HepG2 (cell line): ENCODE results near the gene GCDH. TPM values are rescaled to one million over a fixed set of nuclear protein-coding genes. Genes with fewer than 3 reads are reported as not detected.

Source experiments
- CBX2 ChIP-seq, 2 experiments: fragments of 200-600 bp in 1 of 2; sonication (generic); formaldehyde crosslinking in 1 of 2; IDR thresholded peaks; 2 replicates each; pipeline versions ENCODE4 v1.7.0 to v1.8.1; 2018 to 2022; ENCODE audit warnings: low read depth in 2 of 2, low read length in 1 of 2, mild to moderate bottlenecking in 1 of 2, missing genetic modification reagents in 1 of 2
- EZH2 ChIP-seq: conservative IDR thresholded peaks from 2 replicates; pipeline ENCODE4 v1.6.1; 2012; ENCODE audit warnings: mild to moderate bottlenecking, low read depth, low read length, moderate library complexity
- KDM2A ChIP-seq: sonication (generic); formaldehyde crosslinking; IDR thresholded peaks from 2 replicates; pipeline ENCODE4 v1.4.0; 2020; ENCODE audit warnings: low read depth, missing genetic modification reagents, borderline replicate concordance
- NCOA1 ChIP-seq: sonication (generic); formaldehyde crosslinking; IDR thresholded peaks from 2 replicates; pipeline ENCODE4 v1.9.0; 2021; ENCODE audit warnings: missing genetic modification reagents
- NCOA2 ChIP-seq: sonication (generic); formaldehyde crosslinking; IDR thresholded peaks from 2 replicates; pipeline ENCODE4 v1.8.0; 2022; ENCODE audit warnings: inconsistent platforms
- RARG ChIP-seq: sonication (generic); formaldehyde crosslinking; IDR thresholded peaks from 2 replicates; pipeline ENCODE4 v1.4.0; 2020; ENCODE audit warnings: low read depth, mild to moderate bottlenecking, missing genetic modification reagents
- ZC3H13 ChIP-seq: sonication (generic); formaldehyde crosslinking; IDR thresholded peaks from 2 replicates; pipeline ENCODE4 v1.8.1; 2023; ENCODE audit warnings: mild to moderate bottlenecking, missing genetic modification reagents, moderate library complexity
- ZNF12 ChIP-seq: sonication (generic); formaldehyde crosslinking; IDR thresholded peaks from 2 replicates; pipeline ENCODE4 v1.5.0; 2020; ENCODE audit warnings: missing genetic modification reagents
- ZNF124 ChIP-seq: sonication (generic); formaldehyde crosslinking; IDR thresholded peaks from 2 replicates; pipeline ENCODE4 v1.4.0; 2020; ENCODE audit warnings: missing genetic modification reagents
- ZNF205 ChIP-seq: IDR thresholded peaks from 2 replicates; pipeline ENCODE4 v1.6.1; 2018; ENCODE audit warnings: missing biosample characterization, missing genetic modification reagents
- ZNF460 ChIP-seq: sonication (generic); formaldehyde crosslinking; IDR thresholded peaks from 2 replicates; pipeline ENCODE4 v1.5.1; 2020; ENCODE audit warnings: missing genetic modification reagents, mild to moderate bottlenecking, borderline replicate concordance
- ZNF614 ChIP-seq: IDR thresholded peaks from 2 replicates; pipeline ENCODE4 v1.6.1; 2018; ENCODE audit warnings: missing biosample characterization, missing genetic modification reagents, inconsistent platforms, borderline replicate concordance
- ZNF629 ChIP-seq: sonication (generic); formaldehyde crosslinking; conservative IDR thresholded peaks from 2 replicates; pipeline ENCODE4 v1.5.0; 2020; ENCODE audit warnings: missing genetic modification reagents
- polyA plus RNA-seq, 8 experiments: library from polyadenylated mRNA; depleted of rRNA in 3 of 8; stranded (reverse) in 7 of 8; unstranded in 1 of 8; fragments of >200 nt; fragmentation: Illumina TruSeq in 4 of 8; extraction: Trizol in 4 of 8; gene quantifications; 2 replicates each; pipeline versions ENCODE4 v1.2.1 to v1.2.3, GENCODE V29; 2011 to 2016; ENCODE audit warnings: low read depth in 4 of 8, missing spikeins in 1 of 8, mixed read lengths in 1 of 8; ENCODE audit not compliant: insufficient read depth in 1 of 8
- total RNA-seq, 5 experiments: library from RNA; depleted of rRNA; stranded (reverse); fragments of >200 nt; fragmentation: Illumina TruSeq; extraction: Trizol; gene quantifications; 2 replicates each; pipeline ENCODE4 v1.2.3, GENCODE V29; 2016; ENCODE audit warnings: low read depth in 1 of 5
- TF ChIP-seq, protein P1 (sequence below): IDR thresholded peaks from 2 replicates; pipeline ENCODE4 v1.6.1; 2012; ENCODE audit warnings: inconsistent platforms
- TF ChIP-seq, protein P2 (sequence below): sonication (generic); formaldehyde crosslinking; conservative IDR thresholded peaks from 2 replicates; pipeline ENCODE4 v1.5.0; 2020; ENCODE audit warnings: missing genetic modification reagents
- TF ChIP-seq, protein P3 (sequence below): IDR thresholded peaks from 2 replicates; pipeline ENCODE4 v1.6.1; 2016; ENCODE audit warnings: control low read depth
- TF ChIP-seq, protein P4 (sequence below): sonication (generic); formaldehyde crosslinking; IDR thresholded peaks from 2 replicates; pipeline ENCODE4; 2020; ENCODE audit warnings: missing genetic modification reagents, mild to moderate bottlenecking, borderline replicate concordance
- TF ChIP-seq, protein P5 (sequence below): IDR thresholded peaks from 2 replicates; pipeline ENCODE4 v1.6.1; 2016; ENCODE audit warnings: low read depth, control low read depth
- TF ChIP-seq, protein P6 (sequence below): sonication (generic); formaldehyde crosslinking; IDR thresholded peaks from 2 replicates; pipeline ENCODE4 v1.5.1; 2020; ENCODE audit warnings: mild to moderate bottlenecking, missing genetic modification reagents, borderline replicate concordance

The GCDH gene
- total and polyA plus RNA-seq, 2 of the 13 experiments (the other 11 are each of a cell fraction or from before 2014, with no cell fraction given): 15.1 to 38.0 TPM

DNA sequence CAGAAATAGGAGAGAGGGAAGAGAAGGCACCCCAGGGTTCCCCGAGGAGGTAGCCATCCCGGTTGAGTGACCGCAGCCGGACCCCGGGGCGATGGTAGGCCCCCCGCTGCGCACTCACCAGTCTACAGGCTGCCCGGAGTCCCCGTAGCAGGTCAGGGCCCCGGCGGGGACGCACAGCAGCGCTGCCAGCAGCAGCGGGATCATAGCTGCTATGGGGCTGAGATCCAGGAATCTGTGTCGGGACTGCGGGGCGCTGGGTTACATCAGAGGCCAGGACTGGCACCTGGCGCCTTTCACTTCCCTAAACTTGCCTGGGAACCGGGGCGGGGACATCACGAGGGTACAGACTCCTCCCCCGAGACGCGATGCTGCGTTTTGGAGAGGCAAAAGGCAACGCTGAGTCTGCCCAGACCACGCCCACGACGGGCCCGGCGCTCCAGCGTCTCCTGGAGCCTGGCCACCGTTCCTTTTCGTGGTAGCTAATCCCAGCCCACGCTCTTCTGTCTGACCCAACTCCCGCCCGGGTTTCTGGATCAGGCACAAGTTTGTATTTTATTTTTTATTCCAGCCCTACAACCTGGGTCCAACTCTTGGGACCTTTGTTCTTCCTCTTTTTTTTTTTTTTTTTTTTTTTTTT, 9.7 kb upstream of the GCDH start, which contains the start of gene DNASE2 (continued):
- TF ChIP-seq CBX2 (IDR thresholded peaks at IDR 0.05; ENCODE audit: low read depth, low read length) (no peak), CBX2 (CRISPR knock-in tag; IDR thresholded peaks at IDR 0.05; ENCODE audit: low read depth) (no peak), ZNF460 (CRISPR knock-in tag) (no peak), ZNF629 (CRISPR knock-in tag) (no peak), RARG (CRISPR knock-in tag) (no peak), ZNF614 (CRISPR knock-in tag) (no peak), ZNF12 (no peak), ZNF205 (0 out of 2 replicates have a peak, but pooled peaks have one; percentile 35), NCOA2 (CRISPR knock-in tag) (no peak), ZNF124 (CRISPR knock-in tag) (no peak), KDM2A (CRISPR knock-in tag) (peak; percentile 38; the same call in 1 of the 2 replicates), EZH2 (no peak), ZC3H13 (CRISPR knock-in tag) (no peak), NCOA1 (CRISPR knock-in tag) (no peak)
- TF ChIP-seq, protein P1, sequence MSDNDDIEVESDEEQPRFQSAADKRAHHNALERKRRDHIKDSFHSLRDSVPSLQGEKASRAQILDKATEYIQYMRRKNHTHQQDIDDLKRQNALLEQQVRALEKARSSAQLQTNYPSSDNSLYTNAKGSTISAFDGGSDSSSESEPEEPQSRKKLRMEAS: no peak
- TF ChIP-seq, protein P2, sequence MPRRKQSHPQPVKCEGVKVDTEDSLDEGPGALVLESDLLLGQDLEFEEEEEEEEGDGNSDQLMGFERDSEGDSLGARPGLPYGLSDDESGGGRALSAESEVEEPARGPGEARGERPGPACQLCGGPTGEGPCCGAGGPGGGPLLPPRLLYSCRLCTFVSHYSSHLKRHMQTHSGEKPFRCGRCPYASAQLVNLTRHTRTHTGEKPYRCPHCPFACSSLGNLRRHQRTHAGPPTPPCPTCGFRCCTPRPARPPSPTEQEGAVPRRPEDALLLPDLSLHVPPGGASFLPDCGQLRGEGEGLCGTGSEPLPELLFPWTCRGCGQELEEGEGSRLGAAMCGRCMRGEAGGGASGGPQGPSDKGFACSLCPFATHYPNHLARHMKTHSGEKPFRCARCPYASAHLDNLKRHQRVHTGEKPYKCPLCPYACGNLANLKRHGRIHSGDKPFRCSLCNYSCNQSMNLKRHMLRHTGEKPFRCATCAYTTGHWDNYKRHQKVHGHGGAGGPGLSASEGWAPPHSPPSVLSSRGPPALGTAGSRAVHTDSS (CRISPR knock-in tag): no peak
- TF ChIP-seq, protein P3, sequence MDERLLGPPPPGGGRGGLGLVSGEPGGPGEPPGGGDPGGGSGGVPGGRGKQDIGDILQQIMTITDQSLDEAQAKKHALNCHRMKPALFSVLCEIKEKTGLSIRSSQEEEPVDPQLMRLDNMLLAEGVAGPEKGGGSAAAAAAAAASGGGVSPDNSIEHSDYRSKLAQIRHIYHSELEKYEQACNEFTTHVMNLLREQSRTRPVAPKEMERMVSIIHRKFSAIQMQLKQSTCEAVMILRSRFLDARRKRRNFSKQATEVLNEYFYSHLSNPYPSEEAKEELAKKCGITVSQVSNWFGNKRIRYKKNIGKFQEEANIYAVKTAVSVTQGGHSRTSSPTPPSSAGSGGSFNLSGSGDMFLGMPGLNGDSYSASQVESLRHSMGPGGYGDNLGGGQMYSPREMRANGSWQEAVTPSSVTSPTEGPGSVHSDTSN (CRISPR knock-in tag): no peak
- TF ChIP-seq, protein P4, sequence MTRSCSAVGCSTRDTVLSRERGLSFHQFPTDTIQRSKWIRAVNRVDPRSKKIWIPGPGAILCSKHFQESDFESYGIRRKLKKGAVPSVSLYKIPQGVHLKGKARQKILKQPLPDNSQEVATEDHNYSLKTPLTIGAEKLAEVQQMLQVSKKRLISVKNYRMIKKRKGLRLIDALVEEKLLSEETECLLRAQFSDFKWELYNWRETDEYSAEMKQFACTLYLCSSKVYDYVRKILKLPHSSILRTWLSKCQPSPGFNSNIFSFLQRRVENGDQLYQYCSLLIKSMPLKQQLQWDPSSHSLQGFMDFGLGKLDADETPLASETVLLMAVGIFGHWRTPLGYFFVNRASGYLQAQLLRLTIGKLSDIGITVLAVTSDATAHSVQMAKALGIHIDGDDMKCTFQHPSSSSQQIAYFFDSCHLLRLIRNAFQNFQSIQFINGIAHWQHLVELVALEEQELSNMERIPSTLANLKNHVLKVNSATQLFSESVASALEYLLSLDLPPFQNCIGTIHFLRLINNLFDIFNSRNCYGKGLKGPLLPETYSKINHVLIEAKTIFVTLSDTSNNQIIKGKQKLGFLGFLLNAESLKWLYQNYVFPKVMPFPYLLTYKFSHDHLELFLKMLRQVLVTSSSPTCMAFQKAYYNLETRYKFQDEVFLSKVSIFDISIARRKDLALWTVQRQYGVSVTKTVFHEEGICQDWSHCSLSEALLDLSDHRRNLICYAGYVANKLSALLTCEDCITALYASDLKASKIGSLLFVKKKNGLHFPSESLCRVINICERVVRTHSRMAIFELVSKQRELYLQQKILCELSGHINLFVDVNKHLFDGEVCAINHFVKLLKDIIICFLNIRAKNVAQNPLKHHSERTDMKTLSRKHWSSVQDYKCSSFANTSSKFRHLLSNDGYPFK (CRISPR knock-in tag): no peak
- TF ChIP-seq, protein P5, sequence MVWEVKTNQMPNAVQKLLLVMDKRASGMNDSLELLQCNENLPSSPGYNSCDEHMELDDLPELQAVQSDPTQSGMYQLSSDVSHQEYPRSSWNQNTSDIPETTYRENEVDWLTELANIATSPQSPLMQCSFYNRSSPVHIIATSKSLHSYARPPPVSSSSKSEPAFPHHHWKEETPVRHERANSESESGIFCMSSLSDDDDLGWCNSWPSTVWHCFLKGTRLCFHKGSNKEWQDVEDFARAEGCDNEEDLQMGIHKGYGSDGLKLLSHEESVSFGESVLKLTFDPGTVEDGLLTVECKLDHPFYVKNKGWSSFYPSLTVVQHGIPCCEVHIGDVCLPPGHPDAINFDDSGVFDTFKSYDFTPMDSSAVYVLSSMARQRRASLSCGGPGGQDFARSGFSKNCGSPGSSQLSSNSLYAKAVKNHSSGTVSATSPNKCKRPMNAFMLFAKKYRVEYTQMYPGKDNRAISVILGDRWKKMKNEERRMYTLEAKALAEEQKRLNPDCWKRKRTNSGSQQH (CRISPR knock-in tag): no peak
- TF ChIP-seq, protein P6, sequence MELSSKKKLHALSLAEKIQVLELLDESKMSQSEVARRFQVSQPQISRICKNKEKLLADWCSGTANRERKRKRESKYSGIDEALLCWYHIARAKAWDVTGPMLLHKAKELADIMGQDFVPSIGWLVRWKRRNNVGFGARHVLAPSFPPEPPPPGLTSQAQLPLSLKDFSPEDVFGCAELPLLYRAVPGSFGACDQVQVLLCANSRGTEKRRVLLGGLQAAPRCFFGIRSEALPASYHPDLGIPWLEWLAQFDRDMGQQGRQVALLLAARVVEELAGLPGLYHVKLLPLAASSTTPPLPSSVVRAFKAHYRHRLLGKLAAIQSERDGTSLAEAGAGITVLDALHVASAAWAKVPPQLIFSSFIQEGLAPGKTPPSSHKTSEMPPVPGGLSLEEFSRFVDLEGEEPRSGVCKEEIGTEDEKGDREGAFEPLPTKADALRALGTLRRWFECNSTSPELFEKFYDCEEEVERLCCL (CRISPR knock-in tag): no peak
